MCF 10A (cell line): ENCODE results near the gene ZP4. TPM values are rescaled to one million over a fixed set of nuclear protein-coding genes. Genes with fewer than 3 reads are reported as not detected.

Source experiments
- BruUV-seq: library from RNA; stranded (reverse); fragments of 400-500 nt; replicated peaks from 2 replicates; lab custom pipeline; 2021; lab: Mats Ljungman, UMichigan
- CTCF ChIA-PET: fragments of 300-600 bp; sonication (Branson Sonifier 250); formaldehyde crosslinking; extraction: SDS; loops from one replicate; lab custom pipeline; 2021; ENCODE audit warnings: antibody characterized with exemption, inconsistent platforms; lab: Yijun Ruan, JAX
- POLR2A ChIA-PET: fragments of 300-600, 350-650 bp; sonication (Branson Sonifier 250); formaldehyde crosslinking; extraction: SDS; loops from one replicate; lab custom pipeline; 2020; ENCODE audit warnings: antibody characterized with exemption, inconsistent platforms; lab: Yijun Ruan, JAX
- DNase-seq: peaks from one replicate; pipeline ENCODE4 v3.0.0-alpha.2; 2018; ENCODE audit not compliant: unreplicated experiment
- H3K27ac Mint-ChIP-seq: one replicate; pipeline ENCODE4 v1.8.0; 2022; ENCODE audit warnings: mild to moderate bottlenecking, low read depth, mixed read lengths; ENCODE audit not compliant: unreplicated experiment
- H3K27me3 Mint-ChIP-seq: one replicate; pipeline ENCODE4 v1.8.0; 2022; ENCODE audit warnings: mixed read lengths; ENCODE audit not compliant: insufficient read depth, unreplicated experiment
- H3K36me3 Mint-ChIP-seq: one replicate; pipeline ENCODE4 v1.8.0; 2022; ENCODE audit warnings: mild to moderate bottlenecking, moderate library complexity, mixed read lengths; ENCODE audit not compliant: insufficient read depth, unreplicated experiment
- H3K4me1 Mint-ChIP-seq: one replicate; pipeline ENCODE4 v1.8.0; 2022; ENCODE audit warnings: mixed read lengths; ENCODE audit not compliant: insufficient read depth, unreplicated experiment
- H3K4me3 Mint-ChIP-seq: one replicate; pipeline ENCODE4 v1.8.0; 2022; ENCODE audit warnings: mild to moderate bottlenecking, moderate library complexity, mixed read lengths; ENCODE audit not compliant: unreplicated experiment
- H3K9me3 Mint-ChIP-seq: one replicate; pipeline ENCODE4 v1.8.0; 2022; ENCODE audit warnings: mixed read lengths; ENCODE audit not compliant: unreplicated experiment
- intact Hi-C: fragments of 100-400 bp; cut with micrococcal nuclease; formaldehyde crosslinking; loops from 2 replicates; pipeline ENCODE4 v1.14.1; 2022
- total RNA-seq: library from RNA; stranded (reverse); gene quantifications from 2 replicates; pipeline ENCODE4 v1.2.3, GENCODE V29; 2022
- TF ChIP-seq, protein P1 (sequence below): fragments of 200-600 bp; IDR thresholded peaks from one replicate; pipeline ENCODE4 v1.8.0; 2022; ENCODE audit warnings: antibody characterized with exemption, mild to moderate bottlenecking; ENCODE audit not compliant: unreplicated experiment

ZP4 gene
- total RNA-seq, 1 experiment from 2014 or later: not detected

DNA sequence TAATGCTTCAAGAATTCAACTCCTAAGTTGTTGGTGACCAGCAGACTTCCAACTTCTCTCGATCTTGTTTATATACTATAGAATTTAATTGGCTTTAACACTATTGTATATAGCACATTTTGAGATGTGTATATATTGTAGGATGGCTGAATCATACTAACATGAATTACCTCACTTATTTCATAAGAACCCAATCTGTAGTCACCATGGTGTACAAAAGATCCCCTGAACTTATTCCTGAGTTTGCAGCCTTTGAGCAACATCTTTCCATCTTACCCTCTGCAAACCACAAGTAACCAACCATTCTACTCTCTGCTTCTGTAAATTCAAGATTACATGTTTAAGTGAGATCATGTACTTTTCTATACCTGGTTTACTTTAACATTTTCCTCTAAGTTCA, 12.3 kb downstream of the ZP4 start:
- POLR2A ChIA-PET: interaction anchor here (0.7 to 1.4 kb wide), 3 partner anchors 11 to 1089 kb away, joined by 3 to 4 read pairs (median 4); no protein-coding TSS in a partner anchor
- DNase-seq: no peak
- TF ChIP-seq, protein P1, sequence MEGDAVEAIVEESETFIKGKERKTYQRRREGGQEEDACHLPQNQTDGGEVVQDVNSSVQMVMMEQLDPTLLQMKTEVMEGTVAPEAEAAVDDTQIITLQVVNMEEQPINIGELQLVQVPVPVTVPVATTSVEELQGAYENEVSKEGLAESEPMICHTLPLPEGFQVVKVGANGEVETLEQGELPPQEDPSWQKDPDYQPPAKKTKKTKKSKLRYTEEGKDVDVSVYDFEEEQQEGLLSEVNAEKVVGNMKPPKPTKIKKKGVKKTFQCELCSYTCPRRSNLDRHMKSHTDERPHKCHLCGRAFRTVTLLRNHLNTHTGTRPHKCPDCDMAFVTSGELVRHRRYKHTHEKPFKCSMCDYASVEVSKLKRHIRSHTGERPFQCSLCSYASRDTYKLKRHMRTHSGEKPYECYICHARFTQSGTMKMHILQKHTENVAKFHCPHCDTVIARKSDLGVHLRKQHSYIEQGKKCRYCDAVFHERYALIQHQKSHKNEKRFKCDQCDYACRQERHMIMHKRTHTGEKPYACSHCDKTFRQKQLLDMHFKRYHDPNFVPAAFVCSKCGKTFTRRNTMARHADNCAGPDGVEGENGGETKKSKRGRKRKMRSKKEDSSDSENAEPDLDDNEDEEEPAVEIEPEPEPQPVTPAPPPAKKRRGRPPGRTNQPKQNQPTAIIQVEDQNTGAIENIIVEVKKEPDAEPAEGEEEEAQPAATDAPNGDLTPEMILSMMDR: no peak
- no peak overlapping the region for H3K27ac Mint-ChIP-seq
- intact Hi-C loops: no loop called here
- no peaks in the 10 kb centered on the region for H3K36me3 Mint-ChIP-seq
- no peaks in the 10 kb centered on the region for H3K9me3 Mint-ChIP-seq
- peaks cover 26% of the 10 kb centered on the region for H3K4me1 Mint-ChIP-seq
- CTCF ChIA-PET: interaction anchor here (0.9 to 11.2 kb wide), 4 partner anchors 15 to 165 kb away, joined by 4 to 139 read pairs (median 14); no protein-coding TSS in a partner anchor
- no peak overlapping the region for H3K4me3 Mint-ChIP-seq
- BruUV-seq: no TSS peak
- no peaks in the 10 kb centered on the region for H3K27me3 Mint-ChIP-seq

DNA sequence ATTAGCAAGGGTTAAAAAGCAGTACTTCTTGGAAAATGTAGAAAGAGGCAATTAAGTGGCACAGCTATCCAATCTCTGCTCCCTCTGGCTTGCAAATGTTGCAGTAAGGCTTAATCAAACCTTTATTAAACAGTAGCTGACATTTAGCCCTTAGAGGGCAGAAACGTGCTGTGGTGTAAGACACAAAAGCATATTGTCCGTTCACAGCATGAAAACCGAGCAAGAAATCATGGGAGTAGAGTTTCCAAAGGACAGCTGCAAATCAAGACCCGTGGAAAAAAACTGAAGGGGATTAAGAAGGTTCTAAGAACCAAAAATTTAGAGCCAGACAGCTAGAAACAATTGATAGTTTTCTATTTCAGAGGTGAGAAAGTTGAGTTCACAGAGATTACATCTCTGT, 13.1 kb downstream of the ZP4 start:
- POLR2A ChIA-PET: interaction anchor here (1.2 kb wide), 1 partner anchor 14 kb away, joined by 4 read pairs; no protein-coding TSS in a partner anchor
- intact Hi-C loops: no loop called here
- BruUV-seq: no TSS peak
- Mint-ChIP-seq H3K36me3 (no peaks in the 10 kb centered on the region), H3K27ac (no peak overlapping the region), H3K9me3 (no peaks in the 10 kb centered on the region), H3K4me1 (peaks cover 32% of the 10 kb centered on the region), H3K4me3 (no peak overlapping the region), H3K27me3 (no peaks in the 10 kb centered on the region)
- DNase-seq: no peak
- TF ChIP-seq, protein P1: no peak
- CTCF ChIA-PET: interaction anchor here (0.6 to 11.2 kb wide), 10 partner anchors 14 to 1073 kb away, joined by 3 to 139 read pairs (median 4); no protein-coding TSS in a partner anchor

DNA sequence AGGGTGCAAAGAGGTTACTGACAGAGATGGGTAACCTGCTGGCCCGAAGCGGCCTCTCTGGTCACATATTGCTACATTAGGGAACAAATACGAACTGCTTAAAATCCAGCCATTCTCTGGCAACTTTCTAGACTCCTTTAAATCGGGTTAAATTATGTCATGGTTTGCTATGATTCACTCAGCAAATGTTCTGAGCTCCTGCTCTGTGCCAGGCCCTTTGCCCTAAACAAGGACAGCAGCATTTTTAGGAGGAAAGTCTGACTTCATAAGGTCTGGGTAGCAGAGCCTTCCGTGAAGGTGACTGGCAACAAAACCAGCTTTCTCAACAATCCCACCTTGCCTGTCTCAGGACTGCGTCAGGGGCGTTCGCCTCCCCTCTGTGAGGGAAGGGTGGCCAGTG, 15.4 kb downstream of the ZP4 start:
- TF ChIP-seq, protein P1: no peak
- Mint-ChIP-seq H3K27ac (peak overlapping the region; percentile 7), H3K4me1 (peaks cover 43% of the 10 kb centered on the region), H3K36me3 (no peaks in the 10 kb centered on the region), H3K9me3 (no peaks in the 10 kb centered on the region), H3K27me3 (no peaks in the 10 kb centered on the region), H3K4me3 (no peak overlapping the region)
- DNase-seq: peak; percentile 46
- CTCF ChIA-PET: interaction anchor here (0.6 to 11.2 kb wide), 9 partner anchors 11 to 375 kb away, joined by 3 to 139 read pairs (median 3); no protein-coding TSS in a partner anchor
- intact Hi-C loops: no loop called here
- no TSS peak for BruUV-seq
- POLR2A ChIA-PET: interaction anchor here (1.8 kb wide), 1 partner anchor 187 kb away, joined by 4 read pairs; no protein-coding TSS in a partner anchor

DNA sequence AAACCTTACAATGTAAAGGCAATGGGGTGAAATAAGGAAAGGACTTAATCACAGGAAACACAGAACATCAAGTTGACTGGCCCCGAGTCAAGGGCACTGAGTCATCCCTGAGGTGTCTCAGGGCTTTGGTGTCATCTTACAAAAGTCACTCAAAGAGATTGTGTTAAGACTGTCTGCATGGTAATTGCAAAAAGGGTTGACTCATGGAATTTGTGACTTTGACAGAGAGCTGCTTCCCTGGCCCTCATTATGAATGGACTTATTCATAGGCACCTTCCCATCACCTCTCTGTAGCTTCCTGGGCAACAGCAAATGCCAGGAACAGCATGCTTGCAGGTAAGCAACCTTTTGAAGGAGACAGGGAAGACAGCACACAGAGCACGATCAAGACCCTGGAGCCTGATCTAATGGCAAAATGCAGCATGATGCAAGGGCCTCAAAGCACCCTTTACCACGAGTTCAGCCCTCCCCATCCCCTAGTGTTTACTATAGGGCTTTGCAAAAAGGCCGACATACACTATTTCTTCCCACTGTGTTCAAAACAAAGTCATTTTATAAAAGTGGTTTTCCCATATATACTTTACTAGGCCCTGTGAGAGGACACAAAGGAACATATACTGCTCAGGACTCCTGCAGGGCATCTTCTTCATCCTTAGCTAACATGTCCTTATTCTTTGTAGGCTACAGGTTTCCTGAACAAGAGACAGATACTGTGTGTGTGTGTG, 17.1 kb downstream of the ZP4 start:
- TF ChIP-seq, protein P1: no peak
- ChIA-PET POLR2A (interaction anchor here (0.6 to 1.8 kb wide), 7 partner anchors 10 to 733 kb away, joined by 3 to 8 read pairs (median 4); partner anchors contain the start of gene ZP4), CTCF (interaction anchor here (0.6 to 11.2 kb wide), 14 partner anchors 10 to 1847 kb away, joined by 3 to 139 read pairs (median 3); no protein-coding TSS in a partner anchor)
- Mint-ChIP-seq H3K27ac (peak overlapping the region; percentile 17), H3K9me3 (no peaks in the 10 kb centered on the region), H3K36me3 (no peaks in the 10 kb centered on the region), H3K4me1 (peaks cover 31% of the 10 kb centered on the region), H3K27me3 (no peaks in the 10 kb centered on the region), H3K4me3 (no peak overlapping the region)
- BruUV-seq: no TSS peak
- peak; percentile 100 for DNase-seq
- intact Hi-C loops: no loop called here
